ENCODE data around the gene GIMAP8. TPM values are rescaled to one million over a fixed set of nuclear protein-coding genes. Genes with fewer than 3 reads are reported as not detected.

The GIMAP8 gene
- total and polyA plus RNA-seq, 2 experiments from 2014 or later = 0.06 TPM; not detected in 1

DNA sequence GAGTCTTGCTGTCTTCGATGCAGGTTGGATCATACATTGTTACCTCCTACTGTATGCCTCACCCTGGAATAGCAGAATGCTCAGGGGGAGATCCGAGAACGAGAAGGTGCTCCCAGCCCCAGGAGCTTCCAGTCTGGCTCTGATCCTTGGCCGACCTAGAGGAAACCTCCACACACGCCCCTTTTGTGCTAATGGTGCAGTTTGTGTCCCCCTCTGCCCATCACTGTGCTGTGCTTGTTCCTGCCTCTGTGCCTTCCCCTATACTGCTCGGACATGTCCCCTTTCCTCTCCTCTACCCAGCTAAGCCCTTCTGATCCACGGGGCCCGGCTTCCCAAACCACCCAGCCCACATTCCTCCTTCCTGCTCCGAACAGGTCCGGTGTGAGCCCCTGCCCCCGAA, 38.8 kb upstream of the GIMAP8 start (continued):
- TF ChIP-seq, protein P1, sequence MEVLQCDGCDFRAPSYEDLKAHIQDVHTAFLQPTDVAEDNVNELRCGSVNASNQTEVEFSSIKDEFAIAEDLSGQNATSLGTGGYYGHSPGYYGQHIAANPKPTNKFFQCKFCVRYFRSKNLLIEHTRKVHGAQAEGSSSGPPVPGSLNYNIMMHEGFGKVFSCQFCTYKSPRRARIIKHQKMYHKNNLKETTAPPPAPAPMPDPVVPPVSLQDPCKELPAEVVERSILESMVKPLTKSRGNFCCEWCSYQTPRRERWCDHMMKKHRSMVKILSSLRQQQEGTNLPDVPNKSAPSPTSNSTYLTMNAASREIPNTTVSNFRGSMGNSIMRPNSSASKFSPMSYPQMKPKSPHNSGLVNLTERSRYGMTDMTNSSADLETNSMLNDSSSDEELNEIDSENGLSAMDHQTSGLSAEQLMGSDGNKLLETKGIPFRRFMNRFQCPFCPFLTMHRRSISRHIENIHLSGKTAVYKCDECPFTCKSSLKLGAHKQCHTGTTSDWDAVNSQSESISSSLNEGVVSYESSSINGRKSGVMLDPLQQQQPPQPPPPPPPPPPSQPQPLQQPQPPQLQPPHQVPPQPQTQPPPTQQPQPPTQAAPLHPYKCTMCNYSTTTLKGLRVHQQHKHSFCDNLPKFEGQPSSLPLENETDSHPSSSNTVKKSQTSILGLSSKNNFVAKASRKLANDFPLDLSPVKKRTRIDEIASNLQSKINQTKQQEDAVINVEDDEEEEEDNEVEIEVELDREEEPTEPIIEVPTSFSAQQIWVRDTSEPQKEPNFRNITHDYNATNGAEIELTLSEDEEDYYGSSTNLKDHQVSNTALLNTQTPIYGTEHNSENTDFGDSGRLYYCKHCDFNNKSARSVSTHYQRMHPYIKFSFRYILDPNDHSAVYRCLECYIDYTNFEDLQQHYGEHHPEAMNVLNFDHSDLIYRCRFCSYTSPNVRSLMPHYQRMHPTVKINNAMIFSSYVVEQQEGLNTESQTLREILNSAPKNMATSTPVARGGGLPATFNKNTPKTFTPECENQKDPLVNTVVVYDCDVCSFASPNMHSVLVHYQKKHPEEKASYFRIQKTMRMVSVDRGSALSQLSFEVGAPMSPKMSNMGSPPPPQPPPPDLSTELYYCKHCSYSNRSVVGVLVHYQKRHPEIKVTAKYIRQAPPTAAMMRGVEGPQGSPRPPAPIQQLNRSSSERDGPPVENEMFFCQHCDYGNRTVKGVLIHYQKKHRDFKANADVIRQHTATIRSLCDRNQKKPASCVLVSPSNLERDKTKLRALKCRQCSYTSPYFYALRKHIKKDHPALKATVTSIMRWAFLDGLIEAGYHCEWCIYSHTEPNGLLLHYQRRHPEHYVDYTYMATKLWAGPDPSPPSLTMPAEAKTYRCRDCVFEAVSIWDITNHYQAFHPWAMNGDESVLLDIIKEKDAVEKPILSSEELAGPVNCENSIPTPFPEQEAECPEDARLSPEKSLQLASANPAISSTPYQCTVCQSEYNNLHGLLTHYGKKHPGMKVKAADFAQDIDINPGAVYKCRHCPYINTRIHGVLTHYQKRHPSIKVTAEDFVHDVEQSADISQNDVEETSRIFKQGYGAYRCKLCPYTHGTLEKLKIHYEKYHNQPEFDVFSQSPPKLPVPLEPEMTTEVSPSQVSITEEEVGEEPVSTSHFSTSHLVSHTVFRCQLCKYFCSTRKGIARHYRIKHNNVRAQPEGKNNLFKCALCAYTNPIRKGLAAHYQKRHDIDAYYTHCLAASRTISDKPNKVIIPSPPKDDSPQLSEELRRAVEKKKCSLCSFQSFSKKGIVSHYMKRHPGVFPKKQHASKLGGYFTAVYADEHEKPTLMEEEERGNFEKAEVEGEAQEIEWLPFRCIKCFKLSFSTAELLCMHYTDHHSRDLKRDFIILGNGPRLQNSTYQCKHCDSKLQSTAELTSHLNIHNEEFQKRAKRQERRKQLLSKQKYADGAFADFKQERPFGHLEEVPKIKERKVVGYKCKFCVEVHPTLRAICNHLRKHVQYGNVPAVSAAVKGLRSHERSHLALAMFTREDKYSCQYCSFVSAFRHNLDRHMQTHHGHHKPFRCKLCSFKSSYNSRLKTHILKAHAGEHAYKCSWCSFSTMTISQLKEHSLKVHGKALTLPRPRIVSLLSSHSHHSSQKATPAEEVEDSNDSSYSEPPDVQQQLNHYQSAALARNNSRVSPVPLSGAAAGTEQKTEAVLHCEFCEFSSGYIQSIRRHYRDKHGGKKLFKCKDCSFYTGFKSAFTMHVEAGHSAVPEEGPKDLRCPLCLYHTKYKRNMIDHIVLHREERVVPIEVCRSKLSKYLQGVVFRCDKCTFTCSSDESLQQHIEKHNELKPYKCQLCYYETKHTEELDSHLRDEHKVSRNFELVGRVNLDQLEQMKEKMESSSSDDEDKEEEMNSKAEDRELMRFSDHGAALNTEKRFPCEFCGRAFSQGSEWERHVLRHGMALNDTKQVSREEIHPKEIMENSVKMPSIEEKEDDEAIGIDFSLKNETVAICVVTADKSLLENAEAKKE (CRISPR knock-in tag; IDR thresholded peaks at IDR 0.05) = no peak
- TF ChIP-seq STAT1 (IDR thresholded peaks at IDR 0.05; ENCODE audit: unreplicated experiment) = no peak
- TF ChIP-seq, protein P2, sequence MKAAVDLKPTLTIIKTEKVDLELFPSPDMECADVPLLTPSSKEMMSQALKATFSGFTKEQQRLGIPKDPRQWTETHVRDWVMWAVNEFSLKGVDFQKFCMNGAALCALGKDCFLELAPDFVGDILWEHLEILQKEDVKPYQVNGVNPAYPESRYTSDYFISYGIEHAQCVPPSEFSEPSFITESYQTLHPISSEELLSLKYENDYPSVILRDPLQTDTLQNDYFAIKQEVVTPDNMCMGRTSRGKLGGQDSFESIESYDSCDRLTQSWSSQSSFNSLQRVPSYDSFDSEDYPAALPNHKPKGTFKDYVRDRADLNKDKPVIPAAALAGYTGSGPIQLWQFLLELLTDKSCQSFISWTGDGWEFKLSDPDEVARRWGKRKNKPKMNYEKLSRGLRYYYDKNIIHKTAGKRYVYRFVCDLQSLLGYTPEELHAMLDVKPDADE (IDR thresholded peaks at IDR 0.05) = no peak

DNA sequence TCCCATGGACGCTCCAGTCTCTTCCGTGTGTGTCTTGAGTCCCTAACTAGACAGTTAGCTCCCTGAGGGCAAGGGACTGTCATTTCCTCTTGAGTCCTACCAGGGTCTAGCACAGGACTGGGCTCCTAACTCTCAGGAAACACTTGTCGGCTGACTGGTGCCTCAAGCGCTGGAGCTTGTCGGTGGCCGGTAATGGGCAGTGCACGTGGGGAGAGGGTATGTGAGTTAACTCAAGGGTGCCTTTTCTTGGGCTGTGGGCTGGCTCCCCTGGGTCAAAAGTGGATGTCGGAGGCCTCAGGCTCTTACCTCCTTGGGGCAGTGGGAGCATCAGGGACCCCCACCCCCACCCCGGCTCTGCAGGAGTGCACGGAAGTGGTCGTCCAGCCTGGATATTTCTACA, 38.4 kb upstream of the GIMAP8 start:
- Histone ChIP-seq H3K9me2 (ENCODE audit: insufficient read depth) (no peaks in the 10 kb centered on the region), H2AFZ (no peak overlapping the region), H4K20me1 (replicated peaks; ENCODE audit: insufficient read depth) (no peaks in the 10 kb centered on the region), H3K4me2 (no peak overlapping the region), H3K36me3 (ENCODE audit: insufficient read depth) (peaks cover 5% of the 10 kb centered on the region; the same call in 1 of the 2 replicates), H3K4me1 (ENCODE audit: insufficient read depth) (peaks cover 2% of the 10 kb centered on the region), H3K79me2 (replicated peaks; ENCODE audit: insufficient read depth) (peaks cover 6% of the 10 kb centered on the region), H3K27me3 (ENCODE audit: insufficient read depth) (no peaks in the 10 kb centered on the region), H3K27ac (ENCODE audit: low read depth) (no peak overlapping the region), H3F3A (replicated peaks; ENCODE audit: low read depth) (0 out of 2 replicates have a peak, but pooled peaks cover 1% of the 10 kb centered on the region), H3K4me3 (no peak overlapping the region)
- Mint-ChIP-seq H3K27ac (no peak overlapping the region), H3K9me3 (no peaks in the 10 kb centered on the region; the same call in none of the 3 replicates), H3K27me3 (ENCODE audit: insufficient read depth, low read depth, poor library complexity) (peaks cover 18% of the 10 kb centered on the region), H3K4me3 (no peak overlapping the region), H3K36me3 (ENCODE audit: low read depth) (peaks cover 52% of the 10 kb centered on the region), H3K4me1 (peaks cover 20% of the 10 kb centered on the region)
- no peak for TF ChIP-seq EZH2phosphoT487 (IDR thresholded peaks at IDR 0.05; ENCODE audit: unreplicated experiment)
- DNase-seq (ENCODE audit: low spot score) (no peak), ATAC-seq (peak; percentile 11; the same call in 1 of the 3 replicates)

Measured in GM23338 (cell line).